ENCODE data around the gene BGLAP. TPM values are rescaled to one million over a fixed set of nuclear protein-coding genes. Genes with fewer than 3 reads are reported as not detected.

BGLAP gene
- total and polyA plus RNA-seq, 2 donors (not counting 1 experiment from before 2014, with no cell fraction given): 3.1 to 7.4 TPM

GRCh38 chr1:156270314-156270713 lies 28.3 kb downstream of the BGLAP start:
- ChIA-PET POLR2A (no interaction called here), CTCF (interaction anchor here (1.4 kb wide), 2 partner anchors 10 to 12 kb away, joined by 3 to 5 read pairs; partner anchors contain the start of gene SMG5)
- Mint-ChIP-seq H3K9me3 (ENCODE audit: insufficient read depth) (no peaks in the 10 kb centered on the region), H3K27ac (no peak overlapping the region), H3K4me3 (no peak overlapping the region), H3K4me1 (no peaks in the 10 kb centered on the region), H3K27me3 (no peaks in the 10 kb centered on the region)
- ATAC-seq (ENCODE audit: low read depth) (no peak), DNase-seq (no peak)
- H3K9ac ChIP-seq (ENCODE audit: low read length): no peak overlapping the region
- intact Hi-C loops (cut with micrococcal nuclease): no loop called here
- H3K79me2 ChIP-seq (ENCODE audit: control insufficient read depth, insufficient read depth, low read length): no peaks in the 10 kb centered on the region
- no peak overlapping the region for H3K4me3 ChIP-seq (ENCODE audit: control extremely low read depth in 1 of 5, extremely low read depth in 1 of 5, insufficient read depth in 1 of 5, low read depth in 2 of 5, low read length in 4 of 5)
- no peak overlapping the region for H2AFZ ChIP-seq (ENCODE audit: insufficient read depth, low read depth, low read length, poor library complexity, severe bottlenecking)
- no peaks in the 10 kb centered on the region for H3K27me3 ChIP-seq (replicated peaks in 1 of 4; ENCODE audit: control extremely low read depth in 1 of 4, control insufficient read depth in 3 of 4, insufficient read depth in 4 of 4, low read length in 3 of 4)
- WGBS (ENCODE audit: insufficient coverage): 100% methylated on average over 2 of the region's 3 CpGs
- H4K20me1 ChIP-seq (ENCODE audit: control insufficient read depth, insufficient read depth, low read length, poor library complexity, severe bottlenecking): peaks cover 9% of the 10 kb centered on the region
- no peak overlapping the region for H3K4me2 ChIP-seq (replicated peaks; ENCODE audit: low read depth, low read length, poor library complexity, severe bottlenecking)
- no peak for TF ChIP-seq CTCF (IDR thresholded peaks at IDR 0.05)
- H3K9me3 ChIP-seq (ENCODE audit: control extremely low read depth in 1 of 3, control insufficient read depth in 2 of 3, insufficient read depth in 1 of 3, low read length in 2 of 3): no peaks in the 10 kb centered on the region
- no peak overlapping the region for H3K27ac ChIP-seq (ENCODE audit: low read length in 2 of 2)
- peaks cover 30 to 85% of the 10 kb centered on the region in 2 experiments for H3K36me3 ChIP-seq (replicated peaks in 1 of 2; ENCODE audit: control extremely low read depth in 1 of 2, control insufficient read depth in 1 of 2, extremely low read depth in 1 of 2, insufficient read depth in 2 of 2, low read length in 1 of 2)
- H3K4me1 ChIP-seq (ENCODE audit: control insufficient read depth in 2 of 2, insufficient read depth in 2 of 2, low read length in 2 of 2): no peaks in the 10 kb centered on the region

DNA sequence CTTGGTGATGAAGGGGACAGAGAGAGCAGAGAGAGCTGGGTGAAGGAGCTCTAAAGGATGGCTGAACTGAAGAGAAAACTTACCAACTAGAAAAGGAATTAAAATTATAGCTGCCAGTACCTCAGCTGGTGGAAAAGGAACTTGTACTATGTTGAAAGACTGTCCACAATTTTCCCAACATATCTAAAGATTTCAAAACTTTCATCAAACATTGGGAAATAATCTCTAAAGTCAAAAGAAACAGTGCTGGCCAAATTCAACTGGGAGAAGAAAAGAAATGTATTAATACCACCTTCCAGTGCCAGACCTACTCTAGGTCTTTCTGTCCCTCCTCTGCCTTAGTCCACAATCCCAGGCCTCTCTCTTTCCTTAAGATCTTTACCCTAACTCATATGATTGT lies 34.5 kb downstream of the BGLAP start:
- peaks cover 5 to 8% of the 10 kb centered on the region in 2 donors for H3K4me1 ChIP-seq (ENCODE audit: control insufficient read depth in 2 of 2, insufficient read depth in 2 of 2, low read length in 2 of 2)
- no peak overlapping the region for H3K4me3 ChIP-seq (ENCODE audit: control extremely low read depth in 1 of 5, extremely low read depth in 1 of 5, insufficient read depth in 1 of 5, low read depth in 2 of 5, low read length in 4 of 5)
- intact Hi-C loops (cut with micrococcal nuclease): no loop called here
- H3K9me3 ChIP-seq (ENCODE audit: control extremely low read depth in 1 of 3, control insufficient read depth in 2 of 3, insufficient read depth in 1 of 3, low read length in 2 of 3): no peaks in the 10 kb centered on the region
- TF ChIP-seq EZH2 (IDR thresholded peaks at IDR 0.05; ENCODE audit: borderline replicate concordance, insufficient read depth, low read depth, low read length, poor library complexity, severe bottlenecking) (no peak), CTCF (IDR thresholded peaks at IDR 0.05) (no peak)
- peaks cover 16% of the 10 kb centered on the region for H3K4me1 Mint-ChIP-seq
- no peaks in the 10 kb centered on the region for H3K9me3 Mint-ChIP-seq (ENCODE audit: insufficient read depth)
- H3K27ac Mint-ChIP-seq: no peak overlapping the region
- no peak overlapping the region for H3K4me2 ChIP-seq (replicated peaks; ENCODE audit: low read depth, low read length, poor library complexity, severe bottlenecking)
- no peaks in the 10 kb centered on the region for H3K27me3 ChIP-seq (replicated peaks in 1 of 4; ENCODE audit: control extremely low read depth in 1 of 4, control insufficient read depth in 3 of 4, insufficient read depth in 4 of 4, low read length in 3 of 4)
- DNase-seq: no peak
- no peaks in the 10 kb centered on the region for H3K27me3 Mint-ChIP-seq
- ATAC-seq (ENCODE audit: low read depth): no peak
- H3K27ac ChIP-seq (ENCODE audit: low read length in 2 of 2): no peak overlapping the region
- H3K4me3 Mint-ChIP-seq: no peak overlapping the region
- CTCF ChIA-PET: no interaction called here
- H3K36me3 ChIP-seq (replicated peaks in 1 of 2; ENCODE audit: control extremely low read depth in 1 of 2, control insufficient read depth in 1 of 2, extremely low read depth in 1 of 2, insufficient read depth in 2 of 2, low read length in 1 of 2): peaks cover 5 to 67% of the 10 kb centered on the region in 2 experiments
- POLR2A ChIA-PET: no interaction called here
- H4K20me1 ChIP-seq (ENCODE audit: control insufficient read depth, insufficient read depth, low read length, poor library complexity, severe bottlenecking): peaks cover 33% of the 10 kb centered on the region
- H2AFZ ChIP-seq (ENCODE audit: insufficient read depth, low read depth, low read length, poor library complexity, severe bottlenecking): no peak overlapping the region
- peaks cover 34% of the 10 kb centered on the region for H3K79me2 ChIP-seq (ENCODE audit: control insufficient read depth, insufficient read depth, low read length)
- H3K9ac ChIP-seq (ENCODE audit: low read length): no peak overlapping the region

Data from B cell (primary cell).